Aorta (tissue), 5 donors: ENCODE data around the gene VASN. TPM values are rescaled to one million over a fixed set of nuclear protein-coding genes. Genes with fewer than 3 reads are reported as not detected.
A peak's percentile ranks its signal among the peaks of the same experiment; 100 is the strongest.

Source experiments
- ATAC-seq: fragments of 200-7000 bp; cut with Tn5 transposase; one replicate; pipeline ENCODE4 v1.9.1; 2022; ENCODE audit warnings: moderate library complexity; ENCODE audit not compliant: low FRiP score
- DNase-seq, 2 donors: peaks; one replicate each; pipeline ENCODE4 v3.0.0-alpha.2; 2020
- H3K27ac ChIP-seq, 2 donors: one replicate each; pipeline ENCODE4 v1.5.1; 2013; ENCODE audit warnings: low read length in 2 of 2, mild to moderate bottlenecking in 2 of 2, moderate library complexity in 2 of 2, control low read depth in 1 of 2, inconsistent platforms in 1 of 2, low read depth in 1 of 2
- H3K27me3 ChIP-seq, 2 donors: one replicate each; pipeline ENCODE4 v1.6.1; 2013; ENCODE audit warnings: control low read depth in 1 of 2, low read length in 1 of 2, mild to moderate bottlenecking in 1 of 2, moderate library complexity in 1 of 2; ENCODE audit not compliant: insufficient read depth in 2 of 2, control insufficient read depth in 1 of 2
- H3K36me3 ChIP-seq, 2 donors: one replicate each; pipeline ENCODE4 v1.6.1; 2013; ENCODE audit warnings: control low read depth in 1 of 2, low read length in 1 of 2, mild to moderate bottlenecking in 1 of 2; ENCODE audit not compliant: insufficient read depth in 2 of 2, control insufficient read depth in 1 of 2
- H3K4me1 ChIP-seq, 2 donors: one replicate each; pipeline ENCODE4 v1.6.1; 2013; ENCODE audit warnings: low read length in 2 of 2, control low read depth in 1 of 2, mild to moderate bottlenecking in 1 of 2, moderate library complexity in 1 of 2; ENCODE audit not compliant: insufficient read depth in 2 of 2, control insufficient read depth in 1 of 2
- H3K4me3 ChIP-seq, 2 donors: one replicate each; pipeline ENCODE4 v1.5.1; 2013; ENCODE audit warnings: low read length in 2 of 2, control low read depth in 1 of 2, mild to moderate bottlenecking in 1 of 2
- H3K9me3 ChIP-seq: one replicate; pipeline ENCODE4 v1.6.1; 2013; ENCODE audit warnings: mild to moderate bottlenecking, low read length; ENCODE audit not compliant: control insufficient read depth
- WGBS, 2 donors: extraction: QIAGEN DNeasy Blood & Tissue Kit; methylation state at CpG; one replicate each; pipeline ENCODE4 v1.1.7; 2013; 5-methylcytosine and 5-hydroxymethylcytosine counted together
- intact Hi-C, 2 donors: fragments of 100-400 bp; cut with DNase I; formaldehyde crosslinking; loops; one replicate each; pipeline versions ENCODE4 v1.14.2 to v1.15.0; 2022
- polyA plus RNA-seq, 2 donors: library from polyadenylated mRNA; stranded (reverse); fragments of 200-250 nt; gene quantifications; one replicate each; pipeline ENCODE4 v1.2.3, GENCODE V29; 2013
- total RNA-seq, 2 donors: library from RNA; stranded (reverse); fragmentation: NEBNext Ultra II Directional; extraction: Animal tissue kit (Norgen Biotek cat#: 25700); gene quantifications; one replicate each; pipeline ENCODE4 v1.2.1, GENCODE V29; 2021
- donor health status: healthy with polysubstance abuse.
- donor health status: Bipolar disorder and iron deficiency.
- donor health status: DM: no; HTN: no; CAD: no.
- donor health status: DM: no; HTN: no; CAD: no.
- donor health status: DM: yes; HTN: yes; CAD: no.

The VASN gene
- total and polyA plus RNA-seq, 4 donors = 21.7 to 120 (median 59.1) TPM

DNA sequence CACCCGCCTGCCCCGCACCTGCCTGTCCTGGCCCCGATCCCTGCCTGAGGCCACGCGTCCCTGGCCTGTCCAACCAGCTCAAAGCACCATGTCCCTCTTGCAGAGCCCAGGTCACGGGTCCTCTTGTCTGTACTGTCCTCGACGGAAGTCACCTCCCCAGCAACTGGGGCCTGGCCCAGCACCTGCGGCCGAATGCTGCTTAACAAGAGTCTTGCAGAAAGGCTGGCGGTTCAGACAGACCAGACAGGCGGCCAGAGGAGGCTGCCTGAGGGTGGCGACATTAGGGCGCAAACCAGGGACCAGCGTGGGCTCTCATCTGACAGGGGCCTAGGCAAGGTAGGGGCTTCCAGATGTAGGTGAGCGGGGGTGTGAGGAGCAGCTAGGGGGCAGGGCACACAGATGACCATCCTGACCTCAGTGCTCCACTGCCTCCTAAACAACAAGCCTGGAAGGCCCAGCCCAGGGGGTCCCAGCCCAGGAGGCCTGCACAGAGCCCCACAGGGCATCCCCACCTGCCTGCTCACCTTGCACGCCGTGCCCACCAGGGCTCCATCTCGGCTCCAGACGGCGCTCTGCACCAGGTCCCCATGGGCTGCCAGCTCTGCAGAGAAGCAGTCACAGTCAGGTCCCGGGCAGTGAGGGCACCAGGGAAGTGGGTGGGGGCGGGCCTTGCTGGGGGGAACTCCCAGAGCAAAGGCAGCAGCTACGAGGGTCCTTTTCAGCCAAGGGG lies 33.5 kb downstream of the VASN start:
- DNase-seq = peak in 1 of 2 donors; percentile 73
- no peaks in the 10 kb centered on the region for H3K4me1 ChIP-seq
- ATAC-seq = no peak
- WGBS, 2 donors = 88 to 90% methylated on average over 24 of the region's 24 CpGs
- no peaks in the 10 kb centered on the region for H3K27me3 ChIP-seq
- H3K27ac ChIP-seq = no peak overlapping the region
- no peak overlapping the region for H3K4me3 ChIP-seq
- no peaks in the 10 kb centered on the region for H3K36me3 ChIP-seq
- intact Hi-C loops = loop anchor here in 1 of 2 donors (5.0 to 10.0 kb wide), 2 partner anchors 133 to 200 kb away; partner anchors contain the start of gene TFAP4
- H3K9me3 ChIP-seq = no peaks in the 10 kb centered on the region

DNA sequence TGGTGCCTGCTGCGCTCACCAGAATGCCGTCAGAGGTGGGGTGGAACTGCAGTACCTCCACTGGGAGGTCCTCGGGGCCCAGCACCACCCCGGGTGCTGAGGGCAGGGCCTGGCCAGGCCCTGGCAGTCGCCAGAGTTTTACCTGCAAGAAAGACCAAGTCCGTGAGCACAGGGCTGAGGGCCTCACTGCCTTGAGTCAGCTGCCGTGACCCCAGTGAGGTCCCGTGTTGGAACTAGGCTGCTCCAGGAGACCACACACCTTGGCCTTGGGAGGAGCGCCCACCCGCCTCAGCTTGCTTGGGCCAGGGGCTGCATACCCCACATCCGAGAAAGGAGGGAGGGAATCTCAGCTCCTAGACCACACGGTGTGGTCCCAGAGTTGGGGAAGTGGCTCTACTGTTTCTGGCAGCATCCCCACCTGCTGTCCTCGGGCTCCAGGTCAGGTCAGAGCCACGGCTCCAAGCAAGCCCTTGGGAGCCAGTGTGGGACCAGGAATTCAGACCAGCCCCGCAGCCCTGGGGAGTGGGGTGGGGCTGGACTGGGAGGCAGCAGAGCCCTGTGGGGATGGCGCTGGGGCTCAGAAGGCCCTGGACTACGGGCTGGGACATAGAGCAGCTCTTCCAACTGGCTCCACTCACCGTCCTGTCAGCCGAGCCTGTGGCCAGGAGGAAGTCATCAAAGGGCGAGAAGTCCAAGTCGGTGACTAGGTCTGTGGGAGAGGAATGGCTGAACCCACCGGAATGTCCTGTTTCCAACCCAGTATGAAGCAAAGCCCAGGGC lies 36.1 kb downstream of the VASN start:
- H3K4me1 ChIP-seq = no peaks in the 10 kb centered on the region
- peaks cover 0 to 1% of the 10 kb centered on the region in 2 donors for H3K36me3 ChIP-seq
- DNase-seq (no peak), ATAC-seq (no peak)
- H3K27me3 ChIP-seq = no peaks in the 10 kb centered on the region
- no peaks in the 10 kb centered on the region for H3K9me3 ChIP-seq
- no peak overlapping the region for H3K4me3 ChIP-seq
- 90 to 93% methylated on average over 22 of the region's 22 CpGs for WGBS, 2 donors
- intact Hi-C loops = loop anchor here in 1 of 2 donors (10.0 kb wide), 1 partner anchor 203 kb away; no protein-coding TSS in a partner anchor
- no peak overlapping the region for H3K27ac ChIP-seq

DNA sequence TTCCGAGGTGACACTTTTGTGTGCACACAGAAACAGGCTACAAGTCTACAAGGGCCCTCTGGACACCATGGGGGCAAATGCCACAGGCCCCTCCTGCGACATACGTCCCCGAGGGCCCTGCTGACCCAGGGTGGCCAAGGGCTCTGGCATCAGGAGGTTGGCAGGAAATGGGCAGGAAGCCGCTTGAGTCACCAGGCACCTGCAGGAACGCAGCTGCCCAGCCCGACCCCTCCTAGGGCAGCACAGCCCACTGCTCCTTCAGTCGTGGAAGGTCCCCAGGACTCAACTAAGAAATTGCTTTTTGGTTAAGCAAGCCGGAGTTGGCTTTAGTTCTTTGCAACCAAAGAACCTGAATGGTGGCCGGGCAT lies 36.7 kb downstream of the VASN start:
- WGBS, 2 donors = 88 to 92% methylated on average over 10 of the region's 10 CpGs
- intact Hi-C loops = loop anchor here in 1 of 2 donors (10.0 kb wide), 1 partner anchor 204 kb away; no protein-coding TSS in a partner anchor
- no peaks in the 10 kb centered on the region for H3K9me3 ChIP-seq
- no peak for DNase-seq
- H3K4me3 ChIP-seq = no peak overlapping the region
- peaks cover 0 to 1% of the 10 kb centered on the region in 2 donors for H3K36me3 ChIP-seq
- no peak for ATAC-seq
- no peaks in the 10 kb centered on the region for H3K4me1 ChIP-seq
- H3K27me3 ChIP-seq = no peaks in the 10 kb centered on the region
- no peak overlapping the region for H3K27ac ChIP-seq

DNA sequence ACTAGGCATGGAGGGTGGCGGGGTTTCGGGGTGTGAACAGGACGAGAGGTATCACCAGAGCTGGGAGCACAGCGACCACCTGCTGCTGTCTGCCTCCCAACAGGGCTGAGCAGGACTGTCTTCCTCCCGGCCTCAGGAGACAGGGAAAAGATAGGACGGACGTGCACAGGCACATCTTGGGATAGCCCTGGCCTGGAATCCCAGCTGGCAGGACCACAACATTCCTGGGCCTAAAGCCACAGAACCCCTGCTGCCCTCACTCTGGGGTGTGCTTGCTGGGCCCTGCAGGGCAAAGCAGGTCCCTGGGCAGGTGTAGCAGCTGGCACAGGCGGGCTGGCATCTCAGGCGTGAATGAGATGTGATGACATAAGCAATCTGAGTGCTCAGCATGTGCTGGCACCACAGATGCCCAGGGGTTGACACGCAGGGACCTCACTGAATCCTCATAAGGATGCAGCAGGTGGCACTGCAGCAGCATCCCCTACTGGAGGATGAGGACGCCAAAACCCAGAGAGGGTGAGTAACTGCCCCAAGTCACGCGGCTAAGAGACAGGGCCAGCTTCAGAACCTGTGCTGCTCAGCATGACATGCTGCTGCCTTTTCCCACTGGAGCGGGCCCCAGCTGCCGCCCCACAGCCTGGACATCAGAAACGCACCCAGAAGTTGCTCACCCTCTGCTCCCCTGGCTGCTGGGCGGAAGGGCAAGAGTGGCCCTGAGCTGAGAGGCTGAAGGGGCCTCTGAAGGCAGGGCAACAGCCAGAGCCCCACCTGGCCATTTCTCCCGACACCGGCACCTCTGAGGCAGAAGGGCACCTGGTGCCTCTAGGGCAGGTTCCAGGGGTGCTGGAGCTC lies 37.7 kb downstream of the VASN start:
- Histone ChIP-seq H3K27me3 (no peaks in the 10 kb centered on the region), H3K4me3 (no peak overlapping the region), H3K4me1 (no peaks in the 10 kb centered on the region), H3K27ac (no peak overlapping the region), H3K36me3 (peaks cover 0 to 1% of the 10 kb centered on the region in 2 donors), H3K9me3 (no peaks in the 10 kb centered on the region)
- intact Hi-C loops = loop anchor here in 1 of 2 donors (10.0 kb wide), 1 partner anchor 205 kb away; no protein-coding TSS in a partner anchor
- 86 to 88% methylated on average over 19 of the region's 19 CpGs for WGBS, 2 donors
- ATAC-seq (no peak), DNase-seq (no peak)

DNA sequence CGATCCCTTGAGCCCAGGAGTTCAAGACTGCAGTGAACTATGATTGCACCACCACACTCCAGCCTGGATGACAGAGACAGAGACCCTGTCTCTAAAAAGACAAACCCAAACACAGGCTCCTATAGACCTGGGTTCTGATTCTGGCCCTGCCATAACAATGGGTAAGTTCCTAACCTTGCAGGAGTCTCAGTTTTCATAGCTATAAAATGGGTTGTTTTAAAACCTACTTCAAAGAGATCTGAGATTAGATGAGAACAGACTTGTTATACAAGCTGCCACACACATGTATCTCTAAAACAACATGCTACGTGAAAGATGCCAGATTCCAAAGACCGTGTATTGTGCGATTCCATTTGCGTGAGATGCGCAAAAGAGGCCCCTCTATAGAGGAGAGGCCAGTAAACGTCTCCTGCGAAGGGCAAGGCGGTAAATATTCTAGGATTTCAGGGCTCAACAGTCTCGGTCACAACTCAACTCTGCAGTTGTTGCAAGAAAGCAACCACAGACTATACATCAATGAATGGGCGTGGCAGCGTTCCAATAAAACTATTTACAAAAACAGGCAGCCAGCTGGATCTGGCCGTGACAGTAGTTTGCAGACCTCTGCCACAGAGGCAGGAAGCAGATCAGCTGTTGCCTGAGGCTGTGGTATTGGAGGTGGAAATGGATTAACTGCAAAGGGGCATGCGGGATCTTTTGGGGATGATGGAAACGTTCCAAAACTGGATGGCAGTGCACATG lies 38.9 kb downstream of the VASN start:
- Histone ChIP-seq H3K9me3 (no peaks in the 10 kb centered on the region), H3K27ac (no peak overlapping the region), H3K4me3 (no peak overlapping the region), H3K36me3 (peaks cover 0 to 1% of the 10 kb centered on the region in 2 donors), H3K27me3 (no peaks in the 10 kb centered on the region), H3K4me1 (no peaks in the 10 kb centered on the region)
- intact Hi-C loops = loop anchor here in 1 of 2 donors (1.0 kb wide), 1 partner anchor 16 kb away; no protein-coding TSS in a partner anchor
- peak in 1 of 2 donors; percentile 35 for DNase-seq
- WGBS, 2 donors = 44 to 49% methylated on average over 15 of the region's 15 CpGs
- no peak for ATAC-seq

DNA sequence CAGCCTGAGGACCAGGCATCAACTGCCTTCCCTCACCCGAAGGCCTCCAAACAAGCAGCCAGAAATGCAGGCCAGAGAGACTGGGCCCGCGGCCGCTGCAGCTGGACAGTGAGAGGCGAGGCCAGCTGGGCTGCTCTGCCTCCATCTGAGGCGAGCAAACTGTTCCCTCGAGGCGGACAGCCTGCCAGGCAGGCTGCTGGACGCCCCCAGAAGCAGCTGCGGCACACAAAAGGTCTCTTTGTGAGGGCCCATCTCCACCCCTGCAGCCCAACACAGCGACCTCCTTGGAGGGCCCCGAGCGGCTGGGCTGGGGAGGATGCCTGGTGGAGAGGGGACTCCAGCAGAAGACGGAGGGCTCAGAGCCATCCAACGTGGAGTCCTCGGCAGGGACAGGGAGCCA lies 40.0 kb downstream of the VASN start:
- intact Hi-C loops = loop anchor here in 1 of 2 donors (1.0 kb wide), 1 partner anchor 17 kb away; no protein-coding TSS in a partner anchor
- WGBS, 2 donors = 80 to 85% methylated on average over 16 of the region's 16 CpGs
- DNase-seq (peak in 1 of 2 donors; percentile 57), ATAC-seq (no peak)
- no peaks in the 10 kb centered on the region for H3K9me3 ChIP-seq
- H3K27me3 ChIP-seq = no peaks in the 10 kb centered on the region
- no peaks in the 10 kb centered on the region for H3K4me1 ChIP-seq
- no peak overlapping the region for H3K27ac ChIP-seq
- no peak overlapping the region for H3K4me3 ChIP-seq
- peaks cover 0 to 1% of the 10 kb centered on the region in 2 donors for H3K36me3 ChIP-seq

DNA sequence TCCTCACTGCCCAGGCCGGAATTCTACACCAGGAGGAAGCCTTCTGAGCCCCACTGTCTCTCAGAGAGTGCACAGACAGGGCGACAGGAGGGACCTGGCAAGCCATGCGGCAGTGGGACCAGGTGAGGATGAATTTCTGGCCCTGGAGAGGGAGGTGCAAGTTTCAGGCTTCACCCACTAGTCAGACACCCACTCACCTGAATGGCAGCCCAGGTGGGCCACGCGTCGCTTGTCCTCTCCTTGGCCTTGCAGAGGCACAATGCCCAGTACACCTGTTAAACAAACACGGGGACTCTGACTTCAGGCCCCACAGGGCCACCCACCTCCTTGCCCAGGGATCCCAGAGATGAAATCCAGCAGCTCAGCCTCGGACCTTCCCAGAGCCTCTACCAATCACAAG lies 40.5 kb downstream of the VASN start:
- ATAC-seq = no peak
- WGBS, 2 donors = 95 to 97% methylated on average over 8 of the region's 8 CpGs
- Histone ChIP-seq H3K27ac (no peak overlapping the region), H3K36me3 (peaks cover 0 to 1% of the 10 kb centered on the region in 2 donors), H3K4me1 (no peaks in the 10 kb centered on the region), H3K27me3 (no peaks in the 10 kb centered on the region), H3K9me3 (no peaks in the 10 kb centered on the region), H3K4me3 (no peak overlapping the region)
- intact Hi-C loops = no loop called here
- peak in 1 of 2 donors; percentile 23 for DNase-seq

DNA sequence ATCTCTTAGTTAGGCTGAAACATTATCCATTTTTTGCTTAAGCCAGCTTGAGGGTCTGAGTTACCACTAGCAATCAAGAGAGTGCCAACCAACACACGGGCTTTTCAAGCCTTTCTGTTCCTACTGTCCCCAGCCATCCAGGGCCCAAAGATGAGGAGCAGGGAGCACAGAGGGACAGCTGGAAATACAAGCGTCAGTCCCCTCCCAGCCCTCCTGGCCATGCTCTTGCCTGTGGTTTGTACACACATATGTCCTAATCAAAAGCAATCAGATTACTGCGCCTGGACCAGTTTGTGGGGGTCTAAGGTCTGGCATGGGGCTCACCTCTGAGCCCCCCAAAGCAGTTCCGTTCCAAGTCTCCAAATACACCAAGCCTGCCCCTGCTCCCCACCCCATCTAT lies 41.2 kb downstream of the VASN start:
- intact Hi-C loops = no loop called here
- Histone ChIP-seq H3K4me1 (no peaks in the 10 kb centered on the region), H3K27me3 (no peaks in the 10 kb centered on the region), H3K36me3 (peaks cover 0 to 1% of the 10 kb centered on the region in 2 donors), H3K4me3 (no peak overlapping the region), H3K9me3 (no peaks in the 10 kb centered on the region), H3K27ac (no peak overlapping the region)
- DNase-seq (peak in 1 of 2 donors; percentile 9), ATAC-seq (no peak)
- WGBS, 2 donors = 94% methylated on average over 4 of the region's 4 CpGs
